ENCODE results near the gene DDX43. TPM values are rescaled to one million over a fixed set of nuclear protein-coding genes. Genes with fewer than 3 reads are reported as not detected.

The DDX43 gene
- total and polyA plus RNA-seq, 7 experiments from 2014 or later = 0.29 to 2.4 (median 0.43) TPM; not detected in 1

DNA sequence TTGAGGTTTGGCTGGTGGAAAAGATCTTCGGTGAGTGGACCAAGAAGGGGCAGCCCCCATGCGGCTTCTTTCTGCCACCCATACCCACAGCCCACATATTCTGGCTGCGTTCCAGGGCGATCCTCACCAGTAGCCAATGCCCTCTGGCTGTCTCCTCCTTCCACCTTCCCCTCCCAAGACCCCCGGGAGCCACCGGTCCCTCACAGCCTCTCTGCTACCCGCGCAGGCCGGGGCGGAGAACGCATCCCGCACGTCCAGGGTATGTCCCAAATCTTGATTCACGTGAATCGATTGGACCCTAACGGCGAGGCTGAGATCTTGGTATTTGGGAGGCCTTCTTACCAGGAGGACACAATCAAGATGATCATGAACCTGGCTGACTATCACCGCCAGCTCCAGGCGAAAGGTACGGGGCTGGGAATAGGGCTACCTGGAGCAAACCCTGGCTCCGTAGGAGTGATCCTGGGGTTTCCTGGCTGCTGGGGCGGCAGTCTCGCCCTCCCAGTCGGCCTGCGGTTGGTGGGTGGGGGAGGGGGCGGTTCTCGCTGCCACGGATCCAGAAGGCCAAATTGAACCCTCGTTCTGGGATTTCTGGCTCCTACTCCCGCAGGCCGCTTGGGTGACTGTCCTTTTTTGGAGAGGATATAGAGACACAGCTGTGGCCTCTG is 31.6 kb upstream of the DDX43 start:
- H3K27me3 ChIP-seq (ENCODE audit: control insufficient read depth in 2 of 2, insufficient read depth in 2 of 2, low read length in 2 of 2) = no peaks in the 10 kb centered on the region
- H3K27ac Mint-ChIP-seq = no peak overlapping the region
- intact Hi-C loops (cut with micrococcal nuclease) = no loop called here

DNA sequence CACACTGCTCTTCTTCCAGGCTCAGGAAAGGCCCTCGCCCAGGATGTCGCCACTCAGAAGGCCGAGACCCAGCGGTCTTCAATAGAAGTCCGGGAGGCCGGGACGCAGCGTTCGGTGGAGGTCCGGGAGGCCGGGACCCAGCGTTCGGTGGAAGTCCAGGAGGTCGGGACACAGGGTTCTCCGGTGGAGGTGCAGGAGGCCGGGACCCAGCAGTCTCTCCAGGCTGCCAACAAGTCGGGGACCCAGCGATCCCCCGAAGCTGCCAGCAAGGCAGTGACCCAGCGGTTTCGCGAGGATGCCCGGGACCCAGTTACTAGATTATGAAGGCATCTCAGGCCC is 31.1 kb upstream of the DDX43 start:
- Histone ChIP-seq H3K27ac (ENCODE audit: low read depth, low read length) (no peak overlapping the region), H3K4me3 (ENCODE audit: low read length) (no peak overlapping the region), H3K9me3 (ENCODE audit: control insufficient read depth in 2 of 3, low read length in 3 of 3) (no peaks in the 10 kb centered on the region), H3K36me3 (ENCODE audit: control insufficient read depth in 2 of 3, insufficient read depth in 3 of 3, low read length in 3 of 3) (no peaks in the 10 kb centered on the region), H3K27me3 (ENCODE audit: control insufficient read depth in 2 of 2, insufficient read depth in 2 of 2, low read length in 2 of 2) (no peaks in the 10 kb centered on the region), H3K4me1 (ENCODE audit: control insufficient read depth in 2 of 2, insufficient read depth in 2 of 2, low read length in 2 of 2) (no peaks in the 10 kb centered on the region)
- ChIA-PET CTCF (no interaction called here), POLR2A (interaction anchor here (0.8 kb wide), 1 partner anchor 1950 kb away, joined by 3 read pairs; no protein-coding TSS in a partner anchor)
- Mint-ChIP-seq H3K4me1 (no peaks in the 10 kb centered on the region), H3K9me3 (peaks cover 0 to 4% (median 0%) of the 10 kb centered on the region in 11 donors), H3K36me3 (peaks cover 0 to 3% (median 0%) of the 10 kb centered on the region in 5 donors), H3K27me3 (peaks cover 0 to 5% (median 2%) of the 10 kb centered on the region in 5 donors), H3K27ac (no peak overlapping the region), H3K4me3 (no peak overlapping the region)
- DNase-seq (no peak), ATAC-seq (no peak)
- intact Hi-C loops (cut with micrococcal nuclease) = no loop called here

More for the DNA sequence above, 31.6 kb upstream of the DDX43 start:
- no peak overlapping the region for H3K27ac ChIP-seq (ENCODE audit: low read depth, low read length)
- ChIA-PET POLR2A (interaction anchor here (0.8 kb wide), 1 partner anchor 1950 kb away, joined by 3 read pairs; no protein-coding TSS in a partner anchor), CTCF (no interaction called here)
- H3K9me3 ChIP-seq (ENCODE audit: control insufficient read depth in 2 of 3, low read length in 3 of 3) = no peaks in the 10 kb centered on the region
- H3K4me1 ChIP-seq (ENCODE audit: control insufficient read depth in 2 of 2, insufficient read depth in 2 of 2, low read length in 2 of 2) = no peaks in the 10 kb centered on the region
- Mint-ChIP-seq H3K27me3 (peaks cover 0 to 5% (median 2%) of the 10 kb centered on the region in 5 donors), H3K9me3 (peaks cover 0 to 4% (median 0%) of the 10 kb centered on the region in 11 donors), H3K4me1 (no peaks in the 10 kb centered on the region), H3K4me3 (no peak overlapping the region), H3K36me3 (peaks cover 0 to 3% (median 0%) of the 10 kb centered on the region in 5 donors)
- H3K36me3 ChIP-seq (ENCODE audit: control insufficient read depth in 2 of 3, insufficient read depth in 3 of 3, low read length in 3 of 3) = no peaks in the 10 kb centered on the region
- no peak for ATAC-seq
- no peak for DNase-seq
- no peak overlapping the region for H3K4me3 ChIP-seq (ENCODE audit: low read length)

DNA sequence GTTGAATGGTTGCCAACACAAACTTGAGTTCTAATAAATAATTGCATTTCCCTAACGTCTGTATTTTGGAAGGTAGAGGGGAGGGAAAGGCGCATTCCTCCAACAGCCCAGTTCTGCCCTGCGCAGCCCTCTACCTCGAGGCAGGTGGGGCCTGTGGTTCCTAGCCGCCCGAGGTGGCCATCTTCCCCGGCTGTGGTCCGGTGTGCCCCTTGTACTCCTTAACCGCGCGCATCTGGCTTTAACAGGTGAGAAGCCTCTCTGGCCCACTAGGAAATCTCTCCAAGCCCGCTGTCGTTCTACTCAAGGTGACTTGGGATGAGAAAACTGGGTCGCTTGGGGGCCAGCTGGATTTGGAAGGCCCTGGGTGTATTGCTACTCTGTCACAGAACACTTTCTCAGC is 30.5 kb upstream of the DDX43 start:
- Mint-ChIP-seq H3K36me3 (peaks cover 0 to 3% (median 0%) of the 10 kb centered on the region in 5 donors), H3K4me1 (no peaks in the 10 kb centered on the region), H3K27me3 (peaks cover 0 to 5% (median 2%) of the 10 kb centered on the region in 5 donors), H3K4me3 (no peak overlapping the region), H3K27ac (no peak overlapping the region), H3K9me3 (peaks cover 0 to 4% (median 0%) of the 10 kb centered on the region in 11 donors)
- Histone ChIP-seq H3K27me3 (ENCODE audit: control insufficient read depth in 2 of 2, insufficient read depth in 2 of 2, low read length in 2 of 2) (no peaks in the 10 kb centered on the region), H3K9me3 (ENCODE audit: control insufficient read depth in 2 of 3, low read length in 3 of 3) (no peaks in the 10 kb centered on the region), H3K4me3 (ENCODE audit: low read length) (no peak overlapping the region), H3K36me3 (ENCODE audit: control insufficient read depth in 2 of 3, insufficient read depth in 3 of 3, low read length in 3 of 3) (no peaks in the 10 kb centered on the region), H3K27ac (ENCODE audit: low read depth, low read length) (no peak overlapping the region), H3K4me1 (ENCODE audit: control insufficient read depth in 2 of 2, insufficient read depth in 2 of 2, low read length in 2 of 2) (no peaks in the 10 kb centered on the region)
- ATAC-seq (no peak), DNase-seq (no peak)
- intact Hi-C loops (cut with micrococcal nuclease) = no loop called here
- CTCF ChIA-PET = no interaction called here
- POLR2A ChIA-PET = no interaction called here

DNA sequence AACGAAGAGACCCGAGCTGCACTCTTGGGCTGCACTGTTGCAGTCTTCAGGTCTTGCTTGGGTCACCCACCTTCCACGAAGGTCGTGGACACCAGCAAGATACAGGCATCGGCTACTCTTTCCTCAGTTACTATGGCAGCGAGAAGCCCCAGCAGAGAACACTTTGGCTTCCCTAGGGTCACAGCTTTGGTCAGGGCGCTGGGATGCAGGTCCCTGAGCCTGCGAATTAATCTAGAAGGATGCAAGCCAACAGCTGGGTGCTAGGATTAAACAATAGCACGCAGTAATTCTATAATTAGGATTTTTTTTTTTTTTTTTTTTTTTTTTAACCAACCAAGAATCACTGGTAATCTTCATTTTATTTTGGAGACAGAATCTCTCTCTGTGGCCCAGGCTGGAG is 30.1 kb upstream of the DDX43 start:
- no peaks in the 10 kb centered on the region for H3K4me1 Mint-ChIP-seq
- no peak overlapping the region for H3K27ac Mint-ChIP-seq
- Histone ChIP-seq H3K27me3 (ENCODE audit: control insufficient read depth in 2 of 2, insufficient read depth in 2 of 2, low read length in 2 of 2) (no peaks in the 10 kb centered on the region), H3K4me3 (ENCODE audit: low read length) (no peak overlapping the region), H3K4me1 (ENCODE audit: control insufficient read depth in 2 of 2, insufficient read depth in 2 of 2, low read length in 2 of 2) (no peaks in the 10 kb centered on the region), H3K36me3 (ENCODE audit: control insufficient read depth in 2 of 3, insufficient read depth in 3 of 3, low read length in 3 of 3) (no peaks in the 10 kb centered on the region), H3K27ac (ENCODE audit: low read depth, low read length) (no peak overlapping the region), H3K9me3 (ENCODE audit: control insufficient read depth in 2 of 3, low read length in 3 of 3) (no peaks in the 10 kb centered on the region)
- no peak for DNase-seq
- peaks cover 0 to 4% (median 0%) of the 10 kb centered on the region in 11 donors for H3K9me3 Mint-ChIP-seq
- H3K27me3 Mint-ChIP-seq = peaks cover 0 to 5% (median 2%) of the 10 kb centered on the region in 5 donors
- CTCF ChIA-PET = no interaction called here
- no peaks in the 10 kb centered on the region for H3K36me3 Mint-ChIP-seq
- POLR2A ChIA-PET = no interaction called here
- intact Hi-C loops (cut with micrococcal nuclease) = no loop called here
- ATAC-seq = no peak
- no peak overlapping the region for H3K4me3 Mint-ChIP-seq

DNA sequence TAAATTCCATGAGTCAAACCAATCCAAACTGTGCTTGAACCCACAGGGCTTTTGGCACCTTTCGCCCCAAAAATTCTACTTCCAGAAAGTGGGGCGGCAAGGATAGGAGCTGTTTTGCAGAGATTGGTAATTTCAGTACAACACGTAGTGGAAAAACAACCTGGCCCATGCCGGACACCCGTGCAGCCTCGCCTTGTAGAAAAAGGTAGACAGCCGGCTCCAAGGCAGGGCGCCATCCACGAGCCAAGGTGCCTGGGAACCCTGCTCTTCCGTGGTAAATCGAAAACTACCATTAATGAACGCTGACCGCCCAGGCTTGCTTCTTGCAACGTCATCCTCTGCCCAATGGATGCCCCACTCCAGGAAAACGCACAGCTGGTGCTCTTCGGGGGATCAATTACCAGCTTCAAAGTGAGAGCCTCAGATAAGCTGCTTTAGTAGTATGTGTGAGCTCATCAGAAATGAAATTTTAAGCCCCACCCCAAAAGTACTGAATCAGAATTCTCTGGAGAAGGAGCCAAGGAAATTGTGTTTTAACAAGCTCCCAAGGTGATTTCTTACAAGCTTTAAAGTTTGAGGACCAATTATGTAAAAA is 26.8 kb upstream of the DDX43 start:
- no peaks in the 10 kb centered on the region for H3K27me3 ChIP-seq (ENCODE audit: control insufficient read depth in 2 of 2, insufficient read depth in 2 of 2, low read length in 2 of 2)
- H3K27me3 Mint-ChIP-seq = peaks cover 0 to 4% (median 0%) of the 10 kb centered on the region in 5 donors
- H3K27ac ChIP-seq (ENCODE audit: low read depth, low read length) = no peak overlapping the region
- intact Hi-C loops (cut with micrococcal nuclease) = no loop called here
- no peak overlapping the region for H3K4me3 ChIP-seq (ENCODE audit: low read length)
- H3K36me3 Mint-ChIP-seq = peaks cover 0 to 6% (median 0%) of the 10 kb centered on the region in 5 donors
- H3K9me3 Mint-ChIP-seq = peaks cover 0 to 27% (median 3%) of the 10 kb centered on the region in 11 donors
- DNase-seq (no peak), ATAC-seq (no peak)
- H3K9me3 ChIP-seq (ENCODE audit: control insufficient read depth in 2 of 3, low read length in 3 of 3) = peaks cover 0 to 9% (median 0%) of the 10 kb centered on the region in 3 experiments
- CTCF ChIA-PET = no interaction called here
- H3K36me3 ChIP-seq (ENCODE audit: control insufficient read depth in 2 of 3, insufficient read depth in 3 of 3, low read length in 3 of 3) = no peaks in the 10 kb centered on the region
- H3K4me3 Mint-ChIP-seq = no peak overlapping the region
- H3K4me1 Mint-ChIP-seq = no peaks in the 10 kb centered on the region
- H3K27ac Mint-ChIP-seq = no peak overlapping the region
- POLR2A ChIA-PET = no interaction called here
- no peaks in the 10 kb centered on the region for H3K4me1 ChIP-seq (ENCODE audit: control insufficient read depth in 2 of 2, insufficient read depth in 2 of 2, low read length in 2 of 2)

DNA sequence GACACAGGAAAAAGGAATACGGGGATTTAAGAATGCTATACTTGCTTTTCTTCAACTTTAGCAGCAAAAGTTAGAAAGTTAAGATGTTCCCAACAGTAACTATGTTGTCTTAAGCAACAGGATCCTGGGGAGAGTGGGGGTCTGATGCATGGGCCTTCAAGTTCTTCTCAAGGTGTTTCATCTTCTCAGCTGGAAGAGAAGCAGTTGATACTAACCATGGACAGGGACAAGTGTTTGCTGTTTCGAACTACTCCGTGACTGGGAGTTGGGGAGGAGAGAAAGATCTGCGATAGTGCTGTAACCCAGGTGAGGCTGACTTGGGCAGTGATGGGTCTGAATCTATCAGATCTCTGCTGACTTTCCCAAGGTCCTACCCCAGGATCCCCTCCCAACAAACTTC is 26.0 kb upstream of the DDX43 start:
- CTCF ChIA-PET = no interaction called here
- peaks cover 0 to 9% (median 0%) of the 10 kb centered on the region in 3 experiments for H3K9me3 ChIP-seq (ENCODE audit: control insufficient read depth in 2 of 3, low read length in 3 of 3)
- H3K27me3 Mint-ChIP-seq = peaks cover 0 to 4% (median 0%) of the 10 kb centered on the region in 5 donors
- POLR2A ChIA-PET = no interaction called here
- intact Hi-C loops (cut with micrococcal nuclease) = no loop called here
- H3K4me3 Mint-ChIP-seq = no peak overlapping the region
- no peaks in the 10 kb centered on the region for H3K4me1 Mint-ChIP-seq
- H3K27ac Mint-ChIP-seq = no peak overlapping the region
- H3K27me3 ChIP-seq (ENCODE audit: control insufficient read depth in 2 of 2, insufficient read depth in 2 of 2, low read length in 2 of 2) = no peaks in the 10 kb centered on the region
- no peak overlapping the region for H3K4me3 ChIP-seq (ENCODE audit: low read length)
- H3K27ac ChIP-seq (ENCODE audit: low read depth, low read length) = no peak overlapping the region
- H3K36me3 ChIP-seq (ENCODE audit: control insufficient read depth in 2 of 3, insufficient read depth in 3 of 3, low read length in 3 of 3) = no peaks in the 10 kb centered on the region
- H3K36me3 Mint-ChIP-seq = peaks cover 0 to 6% (median 0%) of the 10 kb centered on the region in 5 donors
- no peak for DNase-seq
- H3K9me3 Mint-ChIP-seq = peaks cover 0 to 30% (median 3%) of the 10 kb centered on the region in 11 donors
- H3K4me1 ChIP-seq (ENCODE audit: control insufficient read depth in 2 of 2, insufficient read depth in 2 of 2, low read length in 2 of 2) = no peaks in the 10 kb centered on the region
- no peak for ATAC-seq

DNA sequence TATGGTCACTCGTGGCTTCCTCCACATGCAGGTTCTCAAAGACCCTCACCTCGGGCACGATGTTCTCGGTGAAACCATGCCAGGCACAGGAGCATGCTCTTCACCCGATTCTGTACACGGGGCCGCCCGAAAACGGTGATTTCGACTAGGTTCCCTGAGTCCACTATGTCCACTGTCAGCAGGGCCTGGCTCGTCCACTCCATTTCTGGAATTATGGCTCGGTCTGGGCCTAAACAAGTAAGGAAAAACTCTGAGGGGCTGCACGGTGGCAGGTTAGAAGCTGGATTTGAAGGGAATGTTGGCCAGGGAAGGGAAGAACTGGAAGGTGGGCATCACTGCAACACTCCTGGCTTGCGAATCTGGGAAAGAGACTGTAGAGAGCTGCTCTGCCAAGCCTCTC is 25.5 kb upstream of the DDX43 start:
- Histone ChIP-seq H3K36me3 (ENCODE audit: control insufficient read depth in 2 of 3, insufficient read depth in 3 of 3, low read length in 3 of 3) (no peaks in the 10 kb centered on the region), H3K27me3 (ENCODE audit: control insufficient read depth in 2 of 2, insufficient read depth in 2 of 2, low read length in 2 of 2) (no peaks in the 10 kb centered on the region), H3K27ac (ENCODE audit: low read depth, low read length) (no peak overlapping the region), H3K9me3 (ENCODE audit: control insufficient read depth in 2 of 3, low read length in 3 of 3) (peaks cover 0 to 9% (median 0%) of the 10 kb centered on the region in 3 experiments), H3K4me1 (ENCODE audit: control insufficient read depth in 2 of 2, insufficient read depth in 2 of 2, low read length in 2 of 2) (no peaks in the 10 kb centered on the region), H3K4me3 (ENCODE audit: low read length) (no peak overlapping the region)
- no peak overlapping the region for H3K4me3 Mint-ChIP-seq
- no peak overlapping the region for H3K27ac Mint-ChIP-seq
- no peaks in the 10 kb centered on the region for H3K4me1 Mint-ChIP-seq
- peaks cover 0 to 4% (median 0%) of the 10 kb centered on the region in 5 donors for H3K27me3 Mint-ChIP-seq
- intact Hi-C loops (cut with micrococcal nuclease) = no loop called here
- ChIA-PET POLR2A (no interaction called here), CTCF (no interaction called here)
- peaks cover 0 to 30% (median 3%) of the 10 kb centered on the region in 11 donors for H3K9me3 Mint-ChIP-seq
- peaks cover 0 to 6% (median 0%) of the 10 kb centered on the region in 5 donors for H3K36me3 Mint-ChIP-seq
- DNase-seq (no peak), ATAC-seq (no peak)
